A673 (cell line): Measurements from ENCODE around the gene SEPSECS. TPM values are rescaled to one million over a fixed set of nuclear protein-coding genes. Genes with fewer than 3 reads are reported as not detected.

Experiments used
- BruUV-seq: library from RNA; stranded (reverse); fragments of 400-500 nt; replicated peaks from 2 replicates; lab custom pipeline; 2021; lab: Mats Ljungman, UMichigan
- CTCF ChIA-PET: fragments of 300-600 bp; sonication (Branson Sonifier 250); formaldehyde crosslinking; loops from one replicate; lab custom pipeline; 2022; ENCODE audit warnings: antibody characterized with exemption; lab: Charles Lee
- POLR2A ChIA-PET: fragments of 300-600 bp; sonication (Branson Sonifier 250); formaldehyde crosslinking; loops from one replicate; lab custom pipeline; 2022; ENCODE audit warnings: antibody characterized with exemption; ENCODE audit not compliant: low non-redundant PET; lab: Charles Lee
- DNase-seq: peaks from one replicate; pipeline ENCODE4 v3.0.0-alpha.2; 2015; ENCODE audit warnings: low spot score
- H3K27ac ChIP-seq: fragments of 200-600 bp; sonication (generic); 2 replicates; pipeline ENCODE4 v1.5.1; 2016; ENCODE audit warnings: mixed run types, low read depth, mild to moderate bottlenecking, mixed read lengths, antibody characterized with exemption, low read length; ENCODE audit not compliant: poor library complexity, severe bottlenecking
- H3K27me3 ChIP-seq: fragments of 200-600 bp; sonication (generic); replicated peaks from 2 replicates; pipeline ENCODE4 v1.6.1; 2017; ENCODE audit warnings: mixed run types, low read depth, mild to moderate bottlenecking, mixed read lengths, antibody characterized with exemption, low read length; ENCODE audit not compliant: insufficient read depth, poor library complexity
- H3K36me3 ChIP-seq: fragments of 200-600 bp; sonication (generic); 2 replicates; pipeline ENCODE4 v1.6.1; 2016; ENCODE audit warnings: mixed run types, mild to moderate bottlenecking, mixed read lengths, antibody characterized with exemption, low read length; ENCODE audit not compliant: insufficient read depth, poor library complexity, severe bottlenecking
- H3K4me1 ChIP-seq: fragments of 200-600 bp; sonication (generic); 2 replicates; pipeline ENCODE4 v1.6.1; 2017; ENCODE audit warnings: mixed run types, mild to moderate bottlenecking, mixed read lengths, antibody characterized with exemption, low read length; ENCODE audit not compliant: insufficient read depth, poor library complexity, severe bottlenecking
- H3K4me3 ChIP-seq: fragments of 200-600 bp; sonication (generic); 2 replicates; pipeline ENCODE4 v1.5.1; 2016; ENCODE audit warnings: low read depth, mixed run types, mild to moderate bottlenecking, mixed read lengths, low read length; ENCODE audit not compliant: poor library complexity, severe bottlenecking
- H3K9me3 ChIP-seq: fragments of 200-600 bp; sonication (generic); 2 replicates; pipeline ENCODE4 v1.6.1; 2016; ENCODE audit warnings: mixed run types, low read depth, mild to moderate bottlenecking, mixed read lengths, antibody characterized with exemption, low read length; ENCODE audit not compliant: poor library complexity, severe bottlenecking
- CTCF ChIP-seq: fragments of 300-800, 200-600 bp; sonication (generic); conservative IDR thresholded peaks from 2 replicates; pipeline ENCODE4 v1.5.1; 2017; ENCODE audit warnings: low read depth, mild to moderate bottlenecking, antibody characterized with exemption, low read length, moderate library complexity, mixed read lengths
- EZH2 ChIP-seq: fragments of 200-600 bp; sonication (generic); IDR thresholded peaks from 2 replicates; pipeline ENCODE4 v1.6.1; 2017; ENCODE audit warnings: borderline replicate concordance, low read depth, mild to moderate bottlenecking, mixed read lengths, antibody characterized with exemption, low read length; ENCODE audit not compliant: poor library complexity, severe bottlenecking
- intact Hi-C: fragments of 100-400 bp; cut with micrococcal nuclease; formaldehyde crosslinking; loops from one replicate; pipeline ENCODE4 v1.10.0; 2022; ENCODE audit not compliant: unreplicated experiment
- total RNA-seq: library from RNA; stranded (reverse); gene quantifications from 2 replicates; pipeline ENCODE4 v1.2.3, GENCODE V29; 2021

SEPSECS gene
- total RNA-seq, 1 experiment from 2014 or later = 11.6 TPM

- TF ChIP-seq CTCF = no peak
- no peak for TF ChIP-seq EZH2
- no peaks in the 10 kb centered on the region for H3K36me3 ChIP-seq
- no TSS peak for BruUV-seq
- ChIA-PET CTCF (no interaction called here), POLR2A (interaction anchor here (0.6 to 0.7 kb wide), 2 partner anchors 24 to 39 kb away, joined by 3 read pairs; no protein-coding TSS in a partner anchor)
- H3K4me3 ChIP-seq = no peak overlapping the region
- DNase-seq = peak; percentile 23
- H3K27ac ChIP-seq = no peak overlapping the region
- intact Hi-C loops = no loop called here
- peaks cover 10% of the 10 kb centered on the region for H3K27me3 ChIP-seq
- no peaks in the 10 kb centered on the region for H3K9me3 ChIP-seq
- H3K4me1 ChIP-seq = no peaks in the 10 kb centered on the region
Measured at GRCh38 chr4:25092139-25092538, 68.1 kb downstream of the SEPSECS start.

GRCh38 chr4:25090516-25090915 is 69.7 kb downstream of the SEPSECS start:
- intact Hi-C loops = no loop called here
- no peak for DNase-seq
- Histone ChIP-seq H3K27ac (no peak overlapping the region), H3K4me1 (no peaks in the 10 kb centered on the region), H3K4me3 (no peak overlapping the region), H3K9me3 (no peaks in the 10 kb centered on the region), H3K36me3 (no peaks in the 10 kb centered on the region), H3K27me3 (peaks cover 10% of the 10 kb centered on the region)
- ChIA-PET CTCF (no interaction called here), POLR2A (no interaction called here)
- no TSS peak for BruUV-seq
- TF ChIP-seq CTCF (no peak), EZH2 (no peak)

DNA sequence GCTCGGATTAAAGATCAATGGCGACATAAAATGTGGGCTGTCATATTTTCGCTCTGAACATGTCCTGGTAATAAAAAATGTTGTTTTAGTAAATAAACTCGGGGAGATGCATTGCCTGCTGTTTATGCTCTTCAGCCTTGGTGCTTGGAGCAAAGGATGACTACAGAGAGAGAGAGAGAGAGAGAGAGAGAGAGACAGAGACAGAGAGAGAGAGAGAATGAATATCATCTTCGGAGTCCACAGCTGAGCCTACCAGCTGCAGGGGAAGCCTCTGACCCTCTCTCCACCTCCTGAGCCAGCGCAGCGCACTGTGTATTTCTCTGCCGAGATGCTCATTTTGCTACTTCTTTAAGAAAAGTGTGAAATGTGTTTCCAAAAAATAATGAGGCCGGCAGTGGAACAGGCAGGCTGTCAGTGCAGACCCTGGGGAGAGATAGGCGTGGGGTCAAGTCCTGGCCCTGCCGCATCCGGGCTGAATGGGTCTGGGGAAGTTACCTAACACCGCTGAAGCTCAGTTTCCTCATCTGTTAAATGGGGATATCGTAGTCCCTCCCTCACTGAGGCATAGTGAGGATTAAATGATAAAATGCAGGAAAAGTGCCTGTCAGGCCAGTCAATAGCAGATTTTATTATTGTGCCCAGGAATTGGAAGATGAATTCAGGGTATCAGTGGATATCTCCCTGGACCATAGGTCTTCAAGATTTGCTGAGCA is 71.0 kb downstream of the SEPSECS start:
- CTCF ChIA-PET = no interaction called here

More for the DNA sequence above, 71.0 kb downstream of the SEPSECS start:
- POLR2A ChIA-PET = no interaction called here
- H3K27ac ChIP-seq = no peak overlapping the region
- TF ChIP-seq EZH2 = no peak
- no peak for TF ChIP-seq CTCF
- peaks cover 10% of the 10 kb centered on the region for H3K27me3 ChIP-seq
- intact Hi-C loops = no loop called here
- no TSS peak for BruUV-seq
- H3K4me3 ChIP-seq = no peak overlapping the region
- no peaks in the 10 kb centered on the region for H3K9me3 ChIP-seq
- no peaks in the 10 kb centered on the region for H3K4me1 ChIP-seq
- no peak for DNase-seq
- H3K36me3 ChIP-seq = no peaks in the 10 kb centered on the region
